ENCODE measurements around the gene VSTM4.

The VSTM4 gene

GRCh38 chr10:49090696-49091380 is 24.5 kb downstream of the VSTM4 start:
- no peak overlapping the region for H3K4me3 ChIP-seq (ENCODE audit: low read length, poor library complexity, severe bottlenecking)
- no peaks in the 10 kb centered on the region for H3K27me3 ChIP-seq (ENCODE audit: insufficient read depth, low read length, poor library complexity, severe bottlenecking)
- H3K9me3 ChIP-seq (ENCODE audit: insufficient read depth, low read depth, low read length): 0 out of 2 replicates have a peak, but pooled peaks cover 6% of the 10 kb centered on the region
- no peak overlapping the region for H3K4me2 ChIP-seq (ENCODE audit: low read depth, low read length, poor library complexity, severe bottlenecking)
- no peaks in the 10 kb centered on the region for H4K20me1 ChIP-seq (ENCODE audit: insufficient read depth, low read length, poor library complexity, severe bottlenecking)
- no peaks in the 10 kb centered on the region for H3F3A ChIP-seq (ENCODE audit: low read depth)
- no peak overlapping the region for H2AFZ ChIP-seq (ENCODE audit: low read length)
- no peaks in the 10 kb centered on the region for H3K79me2 ChIP-seq (ENCODE audit: insufficient read depth, low read length)
- H3K4me1 ChIP-seq (ENCODE audit: insufficient read depth, low read length, poor library complexity, severe bottlenecking): no peaks in the 10 kb centered on the region
- TF ChIP-seq CTCF (conservative IDR thresholded peaks at IDR 0.05; ENCODE audit: low read length): no peak
- no peak for TF ChIP-seq EZH2phosphoT487 (IDR thresholded peaks at IDR 0.05; ENCODE audit: borderline replicate concordance)
- H3K9ac ChIP-seq (ENCODE audit: low read depth, low read length, poor library complexity, severe bottlenecking): no peak overlapping the region
- H3K36me3 ChIP-seq (ENCODE audit: insufficient read depth, low read length): no peaks in the 10 kb centered on the region
- H3K9me2 ChIP-seq (replicated peaks; ENCODE audit: low read depth, low read length): no peaks in the 10 kb centered on the region

GRCh38 chr10:49090189-49090575 is 25.1 kb downstream of the VSTM4 start:
- H3K79me2 ChIP-seq (ENCODE audit: insufficient read depth, low read length): no peaks in the 10 kb centered on the region
- no peaks in the 10 kb centered on the region for H3K36me3 ChIP-seq (ENCODE audit: insufficient read depth, low read length)
- no peak overlapping the region for H3K4me2 ChIP-seq (ENCODE audit: low read depth, low read length, poor library complexity, severe bottlenecking)
- TF ChIP-seq EZH2phosphoT487 (IDR thresholded peaks at IDR 0.05; ENCODE audit: borderline replicate concordance): no peak
- no peak for TF ChIP-seq CTCF (conservative IDR thresholded peaks at IDR 0.05; ENCODE audit: low read length)
- no peaks in the 10 kb centered on the region for H3K4me1 ChIP-seq (ENCODE audit: insufficient read depth, low read length, poor library complexity, severe bottlenecking)
- no peak overlapping the region for H3K4me3 ChIP-seq (ENCODE audit: low read length, poor library complexity, severe bottlenecking)
- no peaks in the 10 kb centered on the region for H4K20me1 ChIP-seq (ENCODE audit: insufficient read depth, low read length, poor library complexity, severe bottlenecking)
- H3F3A ChIP-seq (ENCODE audit: low read depth): no peaks in the 10 kb centered on the region
- 0 out of 2 replicates have a peak, but pooled peaks cover 6% of the 10 kb centered on the region for H3K9me3 ChIP-seq (ENCODE audit: insufficient read depth, low read depth, low read length)
- no peaks in the 10 kb centered on the region for H3K9me2 ChIP-seq (replicated peaks; ENCODE audit: low read depth, low read length)
- H2AFZ ChIP-seq (ENCODE audit: low read length): no peak overlapping the region
- no peaks in the 10 kb centered on the region for H3K27me3 ChIP-seq (ENCODE audit: insufficient read depth, low read length, poor library complexity, severe bottlenecking)
- H3K9ac ChIP-seq (ENCODE audit: low read depth, low read length, poor library complexity, severe bottlenecking): no peak overlapping the region

- no peak overlapping the region for H2AFZ ChIP-seq (ENCODE audit: low read length)
- no peak for TF ChIP-seq EZH2phosphoT487 (IDR thresholded peaks at IDR 0.05; ENCODE audit: borderline replicate concordance)
- TF ChIP-seq CTCF (conservative IDR thresholded peaks at IDR 0.05; ENCODE audit: low read length): no peak
- no peak overlapping the region for H3K4me2 ChIP-seq (ENCODE audit: low read depth, low read length, poor library complexity, severe bottlenecking)
- no peak overlapping the region for H3K4me3 ChIP-seq (ENCODE audit: low read length, poor library complexity, severe bottlenecking)
- no peaks in the 10 kb centered on the region for H3K4me1 ChIP-seq (ENCODE audit: insufficient read depth, low read length, poor library complexity, severe bottlenecking)
- no peaks in the 10 kb centered on the region for H3K9me2 ChIP-seq (replicated peaks; ENCODE audit: low read depth, low read length)
- H4K20me1 ChIP-seq (ENCODE audit: insufficient read depth, low read length, poor library complexity, severe bottlenecking): no peaks in the 10 kb centered on the region
- no peaks in the 10 kb centered on the region for H3K79me2 ChIP-seq (ENCODE audit: insufficient read depth, low read length)
- no peaks in the 10 kb centered on the region for H3F3A ChIP-seq (ENCODE audit: low read depth)
- H3K9me3 ChIP-seq (ENCODE audit: insufficient read depth, low read depth, low read length): 0 out of 2 replicates have a peak, but pooled peaks cover 6% of the 10 kb centered on the region
- H3K9ac ChIP-seq (ENCODE audit: low read depth, low read length, poor library complexity, severe bottlenecking): no peak overlapping the region
- H3K27me3 ChIP-seq (ENCODE audit: insufficient read depth, low read length, poor library complexity, severe bottlenecking): no peaks in the 10 kb centered on the region
- H3K36me3 ChIP-seq (ENCODE audit: insufficient read depth, low read length): no peaks in the 10 kb centered on the region
Measured at GRCh38 chr10:49089557-49090188, 25.6 kb downstream of the VSTM4 start.

Measured in Loucy (cell line).